ENCODE results near the gene NHS.

Gene NHS

DNA sequence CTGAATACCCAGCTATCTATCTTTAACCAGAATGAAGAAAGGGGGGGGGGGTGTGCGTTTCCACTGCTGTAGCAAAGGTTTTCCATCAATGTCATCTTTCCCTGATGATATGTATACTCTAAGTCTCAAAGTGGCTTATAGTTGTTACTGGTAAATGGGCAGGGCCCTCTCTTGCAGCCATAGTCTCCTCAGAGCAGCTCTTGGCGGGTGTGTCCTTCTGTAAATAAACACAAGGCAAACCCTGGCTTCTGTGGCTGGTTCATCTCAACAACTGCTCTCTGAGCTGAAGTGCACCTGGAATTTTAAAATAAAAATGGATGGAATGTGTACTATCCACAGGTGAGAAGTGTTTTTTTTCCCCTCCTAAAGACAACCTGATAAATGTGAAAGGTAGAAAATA lies 304.8 kb downstream of the NHS start:
- H3K9me3 ChIP-seq (ENCODE audit: control insufficient read depth, insufficient read depth, low read length): no peaks in the 10 kb centered on the region
- no peak overlapping the region for H3K27ac ChIP-seq (ENCODE audit: low read depth, low read length)
- no peaks in the 10 kb centered on the region for H3K4me1 ChIP-seq (ENCODE audit: control insufficient read depth, low read length)
- no peaks in the 10 kb centered on the region for H3K79me2 ChIP-seq (ENCODE audit: control insufficient read depth, low read length)
- no peaks in the 10 kb centered on the region for H3F3A ChIP-seq (ENCODE audit: control insufficient read depth, insufficient read depth)
- no peaks in the 10 kb centered on the region for H4K20me1 ChIP-seq (ENCODE audit: control insufficient read depth, insufficient read depth, low read depth, low read length)
- no peak for TF ChIP-seq EZH2phosphoT487 (IDR thresholded peaks at IDR 0.05; ENCODE audit: borderline replicate concordance, low read length)
- TF ChIP-seq, protein P1, sequence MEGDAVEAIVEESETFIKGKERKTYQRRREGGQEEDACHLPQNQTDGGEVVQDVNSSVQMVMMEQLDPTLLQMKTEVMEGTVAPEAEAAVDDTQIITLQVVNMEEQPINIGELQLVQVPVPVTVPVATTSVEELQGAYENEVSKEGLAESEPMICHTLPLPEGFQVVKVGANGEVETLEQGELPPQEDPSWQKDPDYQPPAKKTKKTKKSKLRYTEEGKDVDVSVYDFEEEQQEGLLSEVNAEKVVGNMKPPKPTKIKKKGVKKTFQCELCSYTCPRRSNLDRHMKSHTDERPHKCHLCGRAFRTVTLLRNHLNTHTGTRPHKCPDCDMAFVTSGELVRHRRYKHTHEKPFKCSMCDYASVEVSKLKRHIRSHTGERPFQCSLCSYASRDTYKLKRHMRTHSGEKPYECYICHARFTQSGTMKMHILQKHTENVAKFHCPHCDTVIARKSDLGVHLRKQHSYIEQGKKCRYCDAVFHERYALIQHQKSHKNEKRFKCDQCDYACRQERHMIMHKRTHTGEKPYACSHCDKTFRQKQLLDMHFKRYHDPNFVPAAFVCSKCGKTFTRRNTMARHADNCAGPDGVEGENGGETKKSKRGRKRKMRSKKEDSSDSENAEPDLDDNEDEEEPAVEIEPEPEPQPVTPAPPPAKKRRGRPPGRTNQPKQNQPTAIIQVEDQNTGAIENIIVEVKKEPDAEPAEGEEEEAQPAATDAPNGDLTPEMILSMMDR (IDR thresholded peaks at IDR 0.05; ENCODE audit: low read depth, low read length, poor library complexity, severe bottlenecking): no peak
- no peak overlapping the region for H3K4me2 ChIP-seq (ENCODE audit: low read length)
- no peak overlapping the region for H3K4me3 ChIP-seq (ENCODE audit: low read length)
- no peaks in the 10 kb centered on the region for H3K27me3 ChIP-seq (ENCODE audit: control insufficient read depth, low read length)
- no peaks in the 10 kb centered on the region for H3K36me3 ChIP-seq (ENCODE audit: control insufficient read depth, low read length)
- H3K9me2 ChIP-seq (replicated peaks; ENCODE audit: control insufficient read depth, low read length): no peaks in the 10 kb centered on the region

DNA sequence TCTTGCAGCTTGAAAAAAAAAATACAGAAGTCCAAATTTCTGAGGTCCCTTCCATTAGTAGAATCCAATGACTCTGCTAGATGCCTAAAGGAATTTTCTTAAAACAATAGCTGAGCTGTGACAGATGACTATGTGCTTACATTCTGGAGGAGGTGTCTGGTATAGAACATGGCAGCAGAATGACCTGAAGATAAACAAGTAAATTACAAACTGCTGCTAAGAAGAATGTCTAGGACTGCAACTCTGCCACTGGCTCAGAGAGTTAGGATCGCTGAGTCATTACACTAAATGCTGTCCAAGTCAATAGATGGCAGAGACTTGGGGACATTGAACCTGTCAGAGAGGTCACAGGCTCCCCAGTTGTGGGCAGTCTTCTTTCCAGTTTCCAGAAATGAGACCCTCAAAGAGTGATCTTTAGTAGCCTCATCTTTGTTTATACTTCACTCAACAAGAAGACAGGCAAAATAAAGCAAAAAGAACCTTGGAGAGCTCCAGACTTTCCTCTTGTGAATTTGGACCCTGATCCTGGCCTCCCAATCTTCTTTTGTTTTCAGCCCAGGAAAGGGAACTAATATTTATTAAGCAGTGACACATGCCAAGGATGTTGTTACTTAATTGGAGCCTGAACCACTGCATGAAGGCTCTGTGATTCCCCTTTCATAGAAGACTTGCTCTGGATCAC lies 305.9 kb downstream of the NHS start:
- Histone ChIP-seq H3K4me2 (ENCODE audit: low read length) (no peak overlapping the region), H3F3A (ENCODE audit: control insufficient read depth, insufficient read depth) (no peaks in the 10 kb centered on the region), H3K9me3 (ENCODE audit: control insufficient read depth, insufficient read depth, low read length) (no peaks in the 10 kb centered on the region), H3K79me2 (ENCODE audit: control insufficient read depth, low read length) (no peaks in the 10 kb centered on the region), H3K4me3 (ENCODE audit: low read length) (no peak overlapping the region), H3K27me3 (ENCODE audit: control insufficient read depth, low read length) (no peaks in the 10 kb centered on the region), H3K9me2 (replicated peaks; ENCODE audit: control insufficient read depth, low read length) (no peaks in the 10 kb centered on the region), H3K27ac (ENCODE audit: low read depth, low read length) (no peak overlapping the region), H3K4me1 (ENCODE audit: control insufficient read depth, low read length) (no peaks in the 10 kb centered on the region), H3K36me3 (ENCODE audit: control insufficient read depth, low read length) (no peaks in the 10 kb centered on the region), H4K20me1 (ENCODE audit: control insufficient read depth, insufficient read depth, low read depth, low read length) (no peaks in the 10 kb centered on the region)
- no peak for TF ChIP-seq EZH2phosphoT487 (IDR thresholded peaks at IDR 0.05; ENCODE audit: borderline replicate concordance, low read length)
- TF ChIP-seq, protein P1 (IDR thresholded peaks at IDR 0.05; ENCODE audit: low read depth, low read length, poor library complexity, severe bottlenecking): no peak

DNA sequence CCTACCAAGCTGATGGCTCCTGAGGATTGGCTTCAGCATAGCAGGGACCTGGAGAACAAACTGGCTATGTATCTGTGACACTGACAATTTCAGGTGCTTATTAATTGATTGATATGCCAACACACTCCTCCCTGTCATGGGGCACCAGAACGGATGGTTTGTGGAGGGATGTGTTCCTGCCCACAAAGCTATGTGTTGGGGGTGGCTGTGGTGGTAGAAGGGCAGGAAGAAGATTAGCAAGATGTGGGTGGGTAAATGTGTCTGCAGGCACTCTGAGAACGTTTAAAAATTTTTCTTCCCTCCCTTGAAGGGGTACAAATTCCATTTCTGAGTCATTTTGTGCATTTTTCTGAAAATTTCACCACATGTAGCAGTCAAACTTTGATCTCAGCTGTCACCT lies 307.3 kb downstream of the NHS start:
- Histone ChIP-seq H3K27ac (ENCODE audit: low read depth, low read length) (no peak overlapping the region), H4K20me1 (ENCODE audit: control insufficient read depth, insufficient read depth, low read depth, low read length) (no peaks in the 10 kb centered on the region)
- TF ChIP-seq, protein P1 (IDR thresholded peaks at IDR 0.05; ENCODE audit: low read depth, low read length, poor library complexity, severe bottlenecking): no peak
- no peak for TF ChIP-seq EZH2phosphoT487 (IDR thresholded peaks at IDR 0.05; ENCODE audit: borderline replicate concordance, low read length)

More for the DNA sequence above, 307.3 kb downstream of the NHS start:
- H3K4me1 ChIP-seq (ENCODE audit: control insufficient read depth, low read length): no peaks in the 10 kb centered on the region
- no peak overlapping the region for H3K4me2 ChIP-seq (ENCODE audit: low read length)
- no peaks in the 10 kb centered on the region for H3K79me2 ChIP-seq (ENCODE audit: control insufficient read depth, low read length)
- no peaks in the 10 kb centered on the region for H3K27me3 ChIP-seq (ENCODE audit: control insufficient read depth, low read length)
- H3F3A ChIP-seq (ENCODE audit: control insufficient read depth, insufficient read depth): no peaks in the 10 kb centered on the region
- no peak overlapping the region for H3K4me3 ChIP-seq (ENCODE audit: low read length)
- H3K9me2 ChIP-seq (replicated peaks; ENCODE audit: control insufficient read depth, low read length): no peaks in the 10 kb centered on the region
- no peaks in the 10 kb centered on the region for H3K36me3 ChIP-seq (ENCODE audit: control insufficient read depth, low read length)
- H3K9me3 ChIP-seq (ENCODE audit: control insufficient read depth, insufficient read depth, low read length): no peaks in the 10 kb centered on the region

All from DOHH2 (cell line).